HepG2 (cell line): ENCODE data around the gene TMEM151A. TPM values are rescaled to one million over a fixed set of nuclear protein-coding genes. Genes with fewer than 3 reads are reported as not detected.

Experiments
- ATAC-seq: fragments of 200-7000 bp; cut with Tn5 transposase; 3 replicates; pipeline ENCODE4 v1.9.1; 2020; ENCODE audit warnings: mild to moderate bottlenecking, moderate library complexity
- BruUV-seq: library from RNA; stranded (reverse); fragments of 400-500 nt; replicated peaks from 2 replicates; lab custom pipeline; 2021; lab: Mats Ljungman, UMichigan
- CTCF ChIA-PET: fragments of 300-600 bp; formaldehyde crosslinking; extraction: SDS; loops from one replicate; lab custom pipeline; 2021; ENCODE audit warnings: low total read pairs, inconsistent platforms, low intra/inter-chr PET ratio; lab: Yijun Ruan, JAX
- POLR2A ChIA-PET: fragments of 350-600 bp; sonication (Branson Sonifier 250); formaldehyde crosslinking; loops from one replicate; lab custom pipeline; 2020; ENCODE audit warnings: antibody characterized with exemption, inconsistent platforms; lab: Yijun Ruan, JAX
- DNase-seq: peaks from one replicate; pipeline ENCODE4 v3.0.0-alpha.2; 2015; ENCODE audit warnings: low spot score
- FAIRE-seq: peaks from 3 replicates; lab custom pipeline; 2011; peaks lifted over from hg19 to GRCh38; lab: Jason Lieb, UNC
- H2AFZ ChIP-seq: one replicate; pipeline ENCODE4 v1.6.1; 2011; ENCODE audit warnings: low read length, inconsistent platforms
- H3K27ac ChIP-seq: fragments of 300-600 bp; 3 replicates; pipeline ENCODE4 v1.8.0; 2011; ENCODE audit warnings: mixed run types, mild to moderate bottlenecking, mixed read lengths, low read length, inconsistent platforms; ENCODE audit not compliant: insufficient read depth; ENCODE audit errors: extremely low read length
- H3K27me3 ChIP-seq, 2 experiments: fragments of 200-600 bp in 1 of 2; 2 replicates in 1 of 2; 3 replicates in 1 of 2; pipeline versions ENCODE4 v1.6.0 to v1.8.0; 2011; ENCODE audit warnings: low read length in 2 of 2, mild to moderate bottlenecking in 2 of 2, moderate library complexity in 2 of 2, inconsistent platforms in 1 of 2; ENCODE audit not compliant: insufficient read depth in 2 of 2, control insufficient read depth in 1 of 2
- H3K36me3 ChIP-seq, 2 experiments: fragments of 200-600 bp in 1 of 2; replicated peaks in 1 of 2; 2 replicates in 1 of 2; 3 replicates in 1 of 2; pipeline versions ENCODE4 v1.5.1 to v1.8.0; 2011; ENCODE audit warnings: low read length in 2 of 2, inconsistent platforms in 1 of 2; ENCODE audit not compliant: insufficient read depth in 2 of 2, control insufficient read depth in 1 of 2
- H3K4me1 ChIP-seq: 2 replicates; pipeline ENCODE4 v1.5.1; 2012; ENCODE audit warnings: low read length, inconsistent platforms; ENCODE audit not compliant: insufficient read depth
- H3K4me2 ChIP-seq: 2 replicates; pipeline ENCODE4 v1.6.0; 2011; ENCODE audit warnings: low read depth, low read length, inconsistent platforms
- H3K4me3 ChIP-seq, 3 experiments: fragments of 200-600 bp in 1 of 3; sonication (generic), shearing (Covaris generic) in 1 of 3; replicated peaks in 1 of 3; 2 replicates each; pipeline ENCODE4 v1.5.1; 2011 to 2016; ENCODE audit warnings: low read length in 3 of 3, inconsistent platforms in 2 of 3, low read depth in 2 of 3, mild to moderate bottlenecking in 2 of 3, control low read depth in 1 of 3, mixed read lengths in 1 of 3; ENCODE audit not compliant: insufficient read depth in 1 of 3
- H3K79me2 ChIP-seq: one replicate; pipeline ENCODE4 v1.6.1; 2011; ENCODE audit warnings: low read length, inconsistent platforms; ENCODE audit not compliant: insufficient read depth
- H3K9ac ChIP-seq: 2 replicates; pipeline ENCODE4 v1.6.0; 2011; ENCODE audit warnings: mild to moderate bottlenecking, low read depth, low read length, inconsistent platforms; ENCODE audit not compliant: insufficient read depth
- H3K9me3 ChIP-seq: 2 replicates; pipeline ENCODE4 v1.5.1; 2012; ENCODE audit warnings: mild to moderate bottlenecking, low read length
- H4K20me1 ChIP-seq: 2 replicates; pipeline ENCODE4 v1.6.0; 2011; ENCODE audit warnings: inconsistent platforms, mild to moderate bottlenecking, low read length, moderate library complexity; ENCODE audit not compliant: insufficient read depth
- AGO1 ChIP-seq: fragments of 200-400 bp; formaldehyde crosslinking; IDR thresholded peaks from 2 replicates; pipeline ENCODE4 v1.6.1; 2017; ENCODE audit warnings: mild to moderate bottlenecking, low read depth, low read length, moderate library complexity; ENCODE audit not compliant: poor library complexity, severe bottlenecking
- ARID4A ChIP-seq: sonication (generic); formaldehyde crosslinking; IDR thresholded peaks from 2 replicates; pipeline ENCODE4 v1.5.0; 2020; ENCODE audit warnings: mild to moderate bottlenecking, missing genetic modification reagents, borderline replicate concordance
- ATF7-NPFF ChIP-seq: sonication (generic); formaldehyde crosslinking; IDR thresholded peaks from 2 replicates; pipeline ENCODE4 v1.8.1; 2023; ENCODE audit warnings: mild to moderate bottlenecking, low read depth, missing genetic modification reagents, moderate library complexity
- KDM3A ChIP-seq: IDR thresholded peaks from 2 replicates; pipeline ENCODE4 v1.6.1; 2018; ENCODE audit warnings: low read depth, missing compliant biosample characterization
- MAFG ChIP-seq: sonication (generic); formaldehyde crosslinking; IDR thresholded peaks from 2 replicates; pipeline ENCODE4 v1.5.1; 2020; ENCODE audit warnings: mild to moderate bottlenecking, missing genetic modification reagents
- PATZ1 ChIP-seq: sonication (generic); formaldehyde crosslinking; IDR thresholded peaks from 2 replicates; pipeline ENCODE4 v1.4.0; 2020; ENCODE audit warnings: missing genetic modification reagents
- RBFOX2 ChIP-seq: fragments of 200-400 bp; formaldehyde crosslinking; IDR thresholded peaks from 2 replicates; pipeline ENCODE4 v1.6.1; 2017; ENCODE audit warnings: low read depth, mild to moderate bottlenecking, low read length
- SRSF4 ChIP-seq: fragments of 200-400 bp; formaldehyde crosslinking; IDR thresholded peaks from one replicate; pipeline ENCODE4 v1.6.1; 2018; ENCODE audit warnings: mild to moderate bottlenecking, low read depth, low read length, moderate library complexity; ENCODE audit not compliant: poor library complexity, severe bottlenecking
- ZFP36L1 ChIP-seq: sonication (generic); formaldehyde crosslinking; IDR thresholded peaks from 2 replicates; pipeline ENCODE4 v1.8.0; 2022; ENCODE audit warnings: mild to moderate bottlenecking, missing genetic modification reagents, moderate library complexity
- ZNF280B ChIP-seq: sonication (generic); formaldehyde crosslinking; IDR thresholded peaks from 2 replicates; pipeline ENCODE4 v1.5.0; 2020; ENCODE audit warnings: missing genetic modification reagents, mild to moderate bottlenecking, borderline replicate concordance
- ZNF331 ChIP-seq: sonication (generic); formaldehyde crosslinking; IDR thresholded peaks from 2 replicates; pipeline ENCODE4 v1.4.0; 2020; ENCODE audit warnings: missing genetic modification reagents
- ZNF572 ChIP-seq: sonication (generic); formaldehyde crosslinking; IDR thresholded peaks from 2 replicates; pipeline ENCODE4 v1.5.1; 2020; ENCODE audit warnings: mild to moderate bottlenecking, missing genetic modification reagents
- ZNF747 ChIP-seq: sonication (generic); formaldehyde crosslinking; IDR thresholded peaks from 2 replicates; pipeline ENCODE4 v1.8.1; 2023; ENCODE audit warnings: missing genetic modification reagents, mild to moderate bottlenecking, borderline replicate concordance
- WGBS: methylation state at CpG from one replicate; pipeline ENCODE4 v1.1.6; 2017; ENCODE audit warnings: low lambda C conversion rate; 5-methylcytosine and 5-hydroxymethylcytosine counted together
- in situ Hi-C: cut with HindIII; loops from 2 replicates; pipeline ENCODE4 v1.10.0; 2017; ENCODE audit warnings: low pct_unique_long_range_greater_than_20kb; ENCODE audit not compliant: extremely low pct_ligation_motif_present
- intact Hi-C: fragments of 100-400 bp; cut with micrococcal nuclease; formaldehyde crosslinking; loops from one replicate; pipeline ENCODE4 v1.10.0; 2022; ENCODE audit not compliant: unreplicated experiment
- polyA plus RNA-seq, 8 experiments: library from polyadenylated mRNA; depleted of rRNA in 3 of 8; stranded (reverse) in 7 of 8; unstranded in 1 of 8; fragments of >200 nt; fragmentation: Illumina TruSeq in 4 of 8; extraction: Trizol in 4 of 8; gene quantifications; 2 replicates each; pipeline versions ENCODE4 v1.2.1 to v1.2.3, GENCODE V29; 2011 to 2016; ENCODE audit warnings: low read depth in 4 of 8, missing spikeins in 1 of 8, mixed read lengths in 1 of 8; ENCODE audit not compliant: insufficient read depth in 1 of 8
- total RNA-seq, 5 experiments: library from RNA; depleted of rRNA; stranded (reverse); fragments of >200 nt; fragmentation: Illumina TruSeq; extraction: Trizol; gene quantifications; 2 replicates each; pipeline ENCODE4 v1.2.3, GENCODE V29; 2016; ENCODE audit warnings: low read depth in 1 of 5

Gene TMEM151A
- total and polyA plus RNA-seq, 2 of the 13 experiments (the other 11 are each of a cell fraction or from before 2014, with no cell fraction given): 0.18 to 0.33 TPM

GRCh38 chr11:66313321-66314185 lies 21.9 kb downstream of the TMEM151A start:
- CTCF ChIA-PET: interaction anchor here (2.8 to 4.2 kb wide), 2 partner anchors 8 to 23 kb away, joined by 24 to 32 read pairs; partner anchors contain the start of gene RIN1
- Histone ChIP-seq H3K79me2 (no peaks in the 10 kb centered on the region), H3K4me2 (peak overlapping the region; percentile 89), H2AFZ (no peak overlapping the region), H4K20me1 (no peaks in the 10 kb centered on the region), H3K9ac (peak overlapping the region; percentile 83), H3K27ac (peak overlapping the region; percentile 97), H3K4me1 (peaks cover 57% of the 10 kb centered on the region), H3K27me3 (0 out of 5 replicates have a peak, but pooled peaks cover 0 to 3% of the 10 kb centered on the region in 2 experiments), H3K4me3 (peak overlapping the region; percentile 67 to 93 (median 71)), H3K9me3 (no peaks in the 10 kb centered on the region), H3K36me3 (no peaks in the 10 kb centered on the region)
- in situ Hi-C loops (no loop called here), intact Hi-C loops (loop anchor here (10.0 kb wide), 1 partner anchor 71 kb away; no protein-coding TSS in a partner anchor)
- POLR2A ChIA-PET: interaction anchor here (0.8 to 5.2 kb wide), 27 partner anchors 8 to 529 kb away, joined by 3 to 121 read pairs (median 9); partner anchors contain the start of genes B4GAT1, BANF1, BRMS1 and CCDC85B
- 5% methylated on average over 6 of the region's 38 CpGs for WGBS
- DNase-seq: peak; percentile 69
- peak; percentile 50 for FAIRE-seq
- BruUV-seq: TSS peak; percentile 85
- peak; percentile 11 for ATAC-seq
- TF ChIP-seq RBFOX2: peak; percentile 56; the same call in 1 of the 2 replicates
- peak; percentile 35; the same call in 1 of the 2 replicates for TF ChIP-seq ZFP36L1 (CRISPR knock-in tag)
- peak; percentile 29; the same call in 1 of the 2 replicates for TF ChIP-seq ZNF331
- no peak for TF ChIP-seq SRSF4
- TF ChIP-seq KDM3A (CRISPR knock-in tag): peak; percentile 50; the same call in 1 of the 2 replicates
- no peak for TF ChIP-seq ZNF747 (CRISPR knock-in tag)
- TF ChIP-seq ARID4A: peak; percentile 45; the same call in 1 of the 2 replicates
- TF ChIP-seq ATF7-NPFF: no peak
- TF ChIP-seq MAFG (CRISPR knock-in tag): no peak
- no peak for TF ChIP-seq AGO1
- peak; percentile 68; the same call in 1 of the 2 replicates for TF ChIP-seq PATZ1 (CRISPR knock-in tag)
- peak; percentile 45; the same call in 1 of the 2 replicates for TF ChIP-seq ZNF280B (CRISPR knock-in tag)
- TF ChIP-seq ZNF572: no peak
